ENCODE results near the gene CNTNAP2.
"Not testable (repeated sequence)": the region's sequence is repeated elsewhere in the genome, so short reads cannot be mapped to it uniquely, and the experiment has no call there.

CNTNAP2 gene

DNA sequence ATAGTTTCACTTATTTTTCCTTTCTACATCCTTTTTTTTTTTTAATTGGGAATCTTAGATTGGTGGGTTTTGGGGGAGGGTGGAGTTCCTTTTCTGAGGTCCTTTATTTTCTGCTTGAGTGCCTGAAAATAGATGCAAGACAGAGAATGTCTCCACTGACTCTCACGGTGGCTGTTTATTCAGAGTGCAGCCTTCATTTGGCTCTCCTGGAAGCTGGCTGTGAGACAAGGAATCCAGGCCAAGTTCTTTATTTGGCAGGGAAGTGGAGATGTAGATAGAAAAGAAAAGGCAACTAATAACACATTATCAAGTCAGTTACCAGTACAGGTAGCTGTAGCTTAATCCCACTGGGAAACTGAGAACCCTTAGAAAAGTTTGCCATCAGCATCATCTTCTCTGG is 118.6 kb downstream of the CNTNAP2 start:
- no peak overlapping the region for H3K27ac ChIP-seq
- TF ChIP-seq CTCF (conservative IDR thresholded peaks at IDR 0.05), result no peak

- no peak overlapping the region for H3K27ac ChIP-seq
- no peak for TF ChIP-seq CTCF (conservative IDR thresholded peaks at IDR 0.05)
Measured at GRCh38 chr7:146242661-146243060, 126.1 kb downstream of the CNTNAP2 start.

GRCh38 chr7:146247991-146248390 is 131.4 kb downstream of the CNTNAP2 start:
- not testable (repeated sequence) for H3K27ac ChIP-seq

DNA sequence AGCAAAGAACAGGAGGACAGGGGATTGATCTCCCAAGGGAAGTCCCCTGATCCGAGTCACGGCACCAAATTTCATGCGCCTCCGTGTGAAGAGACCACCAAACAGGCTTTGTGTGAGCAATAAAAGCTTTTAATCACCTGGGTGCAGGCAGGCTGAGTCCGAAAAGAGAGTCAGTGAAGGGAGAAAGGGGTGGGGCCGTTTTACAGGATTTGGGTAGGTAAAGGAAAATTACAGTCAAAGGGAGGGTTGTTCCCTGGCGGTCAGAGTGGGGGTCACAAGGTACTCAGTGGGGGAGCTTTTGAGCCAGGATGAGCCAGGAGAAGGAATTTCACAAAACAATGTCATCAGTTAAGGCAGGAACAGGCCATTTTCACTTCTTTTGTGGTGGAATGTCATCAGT is 132.1 kb downstream of the CNTNAP2 start:
- not testable (repeated sequence) for H3K27ac ChIP-seq

- no peak overlapping the region for H3K27ac ChIP-seq
- TF ChIP-seq CTCF (conservative IDR thresholded peaks at IDR 0.05), result no peak
Measured at GRCh38 chr7:146249272-146249671, 132.7 kb downstream of the CNTNAP2 start.

DNA sequence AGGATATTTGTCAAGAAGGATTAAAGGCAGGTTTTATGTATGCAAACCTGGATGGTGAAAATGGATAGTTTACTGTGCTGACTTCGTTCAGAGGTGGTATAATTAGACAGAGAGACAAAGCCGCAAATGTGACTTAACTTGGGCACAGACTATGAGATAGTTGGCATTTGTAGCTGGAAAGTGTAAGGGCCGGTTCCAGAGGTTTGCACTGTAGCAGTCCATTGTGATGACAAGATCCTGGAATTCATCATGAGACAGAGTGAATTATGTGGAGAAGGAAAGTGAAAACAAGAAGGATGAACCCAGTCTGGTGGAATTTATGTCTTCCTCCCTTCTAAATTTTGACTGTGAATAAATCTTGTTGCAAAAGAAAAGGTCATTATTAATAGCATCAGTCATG is 139.0 kb downstream of the CNTNAP2 start:
- H3K27ac ChIP-seq, result no peak overlapping the region
- no peak for TF ChIP-seq CTCF (conservative IDR thresholded peaks at IDR 0.05)

DNA sequence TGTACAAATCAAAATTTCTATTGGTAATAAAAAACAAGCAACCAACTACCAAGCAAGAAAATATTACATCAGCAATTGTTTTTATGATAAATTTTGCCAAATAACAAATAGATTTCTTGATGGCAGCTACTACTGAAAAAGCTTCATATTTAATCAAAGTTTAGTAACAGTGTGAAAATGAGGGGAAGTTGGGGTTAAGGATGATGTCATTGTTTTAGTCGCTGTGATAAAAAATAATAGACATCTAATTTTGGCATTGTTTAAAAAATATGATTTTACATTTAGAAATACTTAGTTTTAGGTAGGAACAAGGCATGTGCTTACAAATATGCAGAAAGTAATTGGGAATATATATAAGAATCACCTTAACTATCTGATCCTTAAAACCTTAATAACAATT is 145.9 kb downstream of the CNTNAP2 start:
- no peak for TF ChIP-seq CTCF (conservative IDR thresholded peaks at IDR 0.05)
- H3K27ac ChIP-seq, result no peak overlapping the region

DNA sequence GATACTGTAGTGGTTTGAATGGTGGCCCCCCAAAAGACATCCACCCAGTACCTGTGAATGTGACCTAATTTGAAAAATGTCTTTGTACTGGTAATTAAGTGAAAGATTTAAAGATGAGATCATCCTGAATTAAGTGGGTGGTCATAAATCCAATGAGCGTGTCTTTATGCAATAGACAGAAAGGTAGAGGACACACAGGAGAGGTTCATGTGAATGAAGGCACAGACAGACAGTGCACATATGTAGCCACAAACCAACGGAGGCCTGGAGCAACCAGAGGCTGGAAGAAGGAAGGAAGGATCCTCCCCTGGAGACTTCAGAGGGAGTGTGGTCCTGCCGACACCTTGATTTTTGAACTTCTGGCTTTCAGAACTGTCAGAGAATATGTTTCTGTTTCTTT is 160.3 kb downstream of the CNTNAP2 start:
- TF ChIP-seq CTCF (conservative IDR thresholded peaks at IDR 0.05), result no peak
- no peak overlapping the region for H3K27ac ChIP-seq

DNA sequence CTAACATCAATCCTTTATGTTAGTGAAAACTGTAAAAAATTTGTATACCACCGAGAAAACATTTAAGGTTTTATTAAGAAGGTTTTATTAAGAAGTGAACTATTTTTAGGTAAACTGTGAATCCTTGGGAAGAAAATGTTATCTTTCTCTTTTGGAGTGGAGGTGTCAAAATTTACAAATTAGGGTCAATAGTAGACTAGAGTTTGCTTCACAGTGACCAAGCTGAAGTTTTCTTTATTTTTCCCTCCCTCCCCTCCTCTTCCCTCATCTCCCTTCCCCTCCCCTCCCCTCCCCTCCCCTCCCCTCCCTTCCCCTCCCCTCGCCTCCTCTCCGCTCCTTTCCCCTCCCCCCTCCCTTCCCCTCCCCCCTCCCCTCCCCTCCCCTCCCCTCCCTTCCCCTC is 168.8 kb downstream of the CNTNAP2 start:
- no peak for TF ChIP-seq CTCF (conservative IDR thresholded peaks at IDR 0.05)
- H3K27ac ChIP-seq, result no peak overlapping the region

All from VCaP (cell line).